GM21717 (cell line): ENCODE data around the gene PNMA8A.
"Not testable (repeated sequence)": the region's sequence is repeated elsewhere in the genome, so short reads cannot be mapped to it uniquely, and the experiment has no call there.

ENCODE experiments used
- ATAC-seq: cut with Tn5 transposase; IDR thresholded peaks from one replicate; pipeline ENCODE4 v1.9.1; 2021; ENCODE audit warnings: mild to moderate bottlenecking, moderate library complexity; ENCODE audit not compliant: unreplicated experiment

The PNMA8A gene

GRCh38 chr19:46469541-46470185 is 1.7 kb downstream of the PNMA8A start:
- no peak for ATAC-seq

DNA sequence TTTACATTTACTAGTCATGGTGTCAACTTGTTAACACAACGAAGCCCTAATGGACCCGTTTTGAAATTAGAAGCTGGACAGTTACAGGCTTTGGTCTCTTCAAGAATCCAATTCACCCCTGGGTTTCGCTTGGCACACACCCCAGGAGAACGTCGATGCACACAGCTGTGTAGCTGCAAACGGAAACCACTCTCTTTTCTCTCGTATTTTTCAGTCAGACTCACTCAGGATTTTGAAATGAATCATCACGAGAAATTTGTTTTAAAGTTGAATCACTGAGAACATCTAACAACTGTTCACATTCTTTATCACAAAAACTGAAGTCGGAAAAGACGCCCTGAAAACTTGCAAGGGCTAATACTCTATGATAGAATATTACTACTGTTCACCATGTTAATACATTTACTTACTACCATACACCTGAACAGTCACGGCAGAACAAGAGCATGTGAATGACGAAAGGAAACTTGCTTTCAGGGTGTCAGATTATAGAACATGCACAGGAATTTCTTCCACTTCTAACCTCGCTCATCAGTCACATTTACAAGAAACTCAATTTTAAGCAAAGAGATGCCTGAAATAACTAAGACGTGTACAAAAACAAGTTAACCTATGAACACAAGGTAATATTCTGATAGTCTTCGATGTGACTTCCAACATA is 4.7 kb downstream of the PNMA8A start:
- ATAC-seq, result no peak

- ATAC-seq, result no peak
Observed at GRCh38 chr19:46463516-46463915, 7.8 kb downstream of the PNMA8A start.

DNA sequence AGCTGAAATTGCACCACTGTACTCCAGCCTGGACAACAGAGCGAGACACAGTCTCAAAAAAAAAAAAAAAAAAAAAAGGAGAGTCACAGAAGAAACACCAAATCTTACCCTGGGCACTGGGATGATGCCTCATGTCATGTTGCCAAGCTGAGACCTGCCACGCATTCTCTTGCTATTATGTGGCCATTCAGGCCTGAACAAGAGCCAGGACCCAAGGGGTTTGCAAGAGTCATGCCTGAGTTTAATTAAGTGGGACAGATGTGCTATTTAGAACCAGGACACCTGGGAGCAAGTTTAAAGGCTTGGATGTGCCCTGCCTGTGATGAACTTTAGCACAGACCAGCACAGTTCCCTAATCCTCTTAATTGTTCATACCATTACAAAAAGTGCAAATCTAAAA is 9.8 kb downstream of the PNMA8A start:
- ATAC-seq, result no peak

- no peak for ATAC-seq
Observed at GRCh38 chr19:46460981-46461380, 10.4 kb downstream of the PNMA8A start.

- ATAC-seq, result no peak
Observed at GRCh38 chr19:46460055-46460454, 11.3 kb downstream of the PNMA8A start.

DNA sequence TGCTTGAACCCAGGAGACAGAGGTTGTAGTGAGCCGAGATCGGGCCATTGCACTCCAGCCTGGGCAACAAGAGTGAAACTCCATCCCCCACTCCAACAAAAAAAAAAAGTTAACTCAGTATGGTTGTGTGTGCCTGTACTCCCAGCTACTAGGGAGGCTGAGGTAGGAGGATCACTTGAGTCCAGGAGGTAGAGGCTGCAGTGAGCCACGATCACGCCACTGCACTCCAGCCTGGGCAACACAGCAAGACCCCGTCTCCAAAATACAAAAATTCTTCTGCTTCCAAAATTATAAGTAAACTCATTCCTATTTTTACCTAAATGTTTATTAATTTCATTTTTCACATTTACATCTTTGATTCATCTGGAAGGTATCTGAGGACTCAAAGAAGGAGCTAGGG is 14.4 kb downstream of the PNMA8A start:
- ATAC-seq, result no peak

GRCh38 chr19:46454244-46454643 is 17.1 kb downstream of the PNMA8A start:
- ATAC-seq, result no peak

DNA sequence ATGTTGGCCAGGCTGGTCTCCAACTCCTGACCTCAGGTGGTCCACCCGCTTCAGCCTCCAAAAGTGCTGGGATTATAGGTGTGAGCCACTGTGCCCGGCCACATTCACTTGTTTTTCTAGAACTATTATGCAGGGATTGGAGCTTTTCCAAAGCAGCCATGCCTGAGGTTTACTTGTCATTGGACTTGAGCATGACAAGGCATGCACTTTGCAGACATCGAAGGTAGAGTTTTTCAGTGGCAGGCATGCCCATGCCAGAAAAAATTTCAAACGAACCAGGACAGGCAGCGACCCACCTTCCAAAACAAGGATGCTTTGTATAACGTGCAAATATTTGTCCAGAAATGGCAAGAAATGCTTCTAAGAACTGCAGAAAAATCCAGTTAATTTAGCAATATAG is 17.7 kb downstream of the PNMA8A start:
- ATAC-seq, result no peak

DNA sequence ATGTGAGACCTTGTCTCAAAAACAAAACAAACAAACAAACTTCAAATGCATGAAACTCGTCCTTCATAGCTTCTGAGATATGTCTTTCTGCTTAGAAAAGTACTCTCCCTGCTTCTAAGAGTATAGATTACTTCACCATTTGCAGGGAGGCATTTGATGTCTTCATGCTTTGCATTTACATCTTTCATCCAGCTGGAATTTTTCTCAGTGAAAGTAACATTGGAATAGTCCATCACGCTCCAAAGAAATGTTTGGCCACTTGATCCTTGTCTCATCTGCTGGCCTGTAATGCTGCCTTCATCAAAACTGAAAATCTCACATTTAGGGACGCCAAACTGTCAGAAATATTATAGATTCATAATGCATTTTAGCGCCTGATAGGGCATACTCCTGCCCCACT is 19.2 kb downstream of the PNMA8A start:
- ATAC-seq, result no peak

GRCh38 chr19:46451352-46451751 is 20.0 kb downstream of the PNMA8A start:
- no peak for ATAC-seq

DNA sequence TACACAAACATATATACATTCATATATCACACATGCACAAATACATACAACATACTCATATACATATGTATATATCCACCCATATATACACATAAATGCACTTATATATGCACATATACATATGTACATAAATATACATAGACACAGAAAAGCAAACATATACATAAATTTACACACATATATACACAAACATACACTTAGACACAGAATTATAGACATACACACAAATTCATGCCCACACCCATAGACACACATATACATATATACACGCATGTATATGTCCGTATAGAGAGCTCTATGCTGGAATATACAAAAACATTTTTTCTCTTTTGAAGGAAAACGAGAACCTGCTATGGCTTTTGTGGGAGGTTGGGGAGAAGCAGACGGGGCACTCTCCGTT is 20.6 kb downstream of the PNMA8A start:
- no peak for ATAC-seq

GRCh38 chr19:46449228-46449627 is 22.1 kb downstream of the PNMA8A start:
- no peak for ATAC-seq

DNA sequence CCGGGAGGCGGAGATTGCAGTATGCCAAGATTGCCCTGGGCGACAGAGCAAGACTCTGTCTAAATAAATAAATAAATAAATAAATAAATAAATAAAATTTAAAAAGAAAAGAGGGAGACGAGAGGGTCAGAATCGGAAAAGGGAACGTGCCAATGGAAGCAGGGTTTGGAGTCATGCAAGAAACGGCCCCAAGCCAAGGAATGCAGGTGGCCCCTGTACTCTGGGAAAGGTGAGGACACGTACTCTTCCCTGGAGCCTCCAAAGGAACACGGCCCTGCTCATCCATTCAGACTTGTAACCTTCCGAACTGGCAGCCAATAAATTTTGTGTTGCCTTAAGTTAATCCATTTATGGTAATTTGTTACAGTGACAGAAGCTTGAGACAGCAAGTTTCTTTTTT is 22.8 kb downstream of the PNMA8A start:
- ATAC-seq, result no peak

DNA sequence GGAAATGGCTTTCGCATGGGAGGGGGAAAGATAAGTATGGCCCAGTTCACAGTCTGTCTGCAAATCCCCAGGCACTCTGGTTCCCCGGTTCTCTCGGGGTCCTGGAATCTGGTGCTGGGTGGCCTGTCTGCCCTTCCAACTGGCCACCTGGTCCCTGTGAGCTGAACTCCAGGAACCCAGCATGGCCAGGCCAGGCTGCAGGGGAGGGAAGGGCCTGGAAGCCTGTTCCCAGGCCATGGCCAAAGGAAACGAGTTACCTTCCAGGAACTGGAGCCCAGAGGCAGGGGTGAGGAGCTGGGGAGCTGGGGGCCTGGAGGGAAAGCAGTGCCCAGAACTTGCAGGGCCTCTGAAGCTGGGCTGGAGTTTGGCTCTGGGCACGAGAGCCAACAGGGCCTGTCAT is 23.5 kb downstream of the PNMA8A start:
- no peak for ATAC-seq

DNA sequence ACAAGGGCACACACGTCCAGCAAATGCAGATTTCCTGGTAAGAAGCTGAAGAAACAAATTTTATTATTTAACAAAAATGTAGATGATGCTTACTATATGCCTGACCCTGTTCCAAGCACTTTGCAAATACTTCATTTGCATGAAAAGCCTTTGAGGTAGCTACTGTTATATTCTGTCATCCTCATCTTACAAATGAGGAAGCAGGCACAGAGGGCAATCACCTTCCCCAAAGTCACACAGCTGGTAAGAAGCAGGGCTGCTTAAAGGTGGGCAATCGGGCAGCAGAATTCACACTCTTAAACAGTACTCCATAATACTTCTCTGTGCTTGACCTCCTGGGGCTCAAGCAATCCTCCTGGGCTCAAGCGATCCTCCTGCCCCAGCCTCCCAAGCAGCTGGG is 24.4 kb downstream of the PNMA8A start:
- ATAC-seq, result no peak

- ATAC-seq, result no peak
Observed at GRCh38 chr19:46446021-46446420, 25.3 kb downstream of the PNMA8A start.

GRCh38 chr19:46442808-46443450 is 28.4 kb downstream of the PNMA8A start:
- no peak for ATAC-seq

DNA sequence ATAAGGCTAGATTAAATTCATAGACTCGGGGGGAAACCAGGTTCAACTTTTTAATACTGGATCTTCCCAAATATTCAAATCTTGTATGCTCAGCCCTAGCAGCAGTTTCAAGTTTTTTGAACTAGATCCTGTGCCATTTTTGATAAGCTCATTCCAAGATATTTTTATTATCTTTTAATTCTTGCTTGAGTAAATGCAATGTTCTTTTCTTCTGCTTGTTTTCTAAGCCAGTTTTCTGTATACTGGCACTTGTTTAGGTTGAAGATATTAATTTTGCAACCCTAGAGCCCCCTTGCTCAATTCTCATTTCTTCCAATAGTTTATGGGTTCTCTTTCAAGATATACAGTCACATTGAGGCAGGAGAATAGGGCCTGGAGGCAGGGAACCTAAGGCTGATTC is 29.5 kb downstream of the PNMA8A start:
- no peak for ATAC-seq

DNA sequence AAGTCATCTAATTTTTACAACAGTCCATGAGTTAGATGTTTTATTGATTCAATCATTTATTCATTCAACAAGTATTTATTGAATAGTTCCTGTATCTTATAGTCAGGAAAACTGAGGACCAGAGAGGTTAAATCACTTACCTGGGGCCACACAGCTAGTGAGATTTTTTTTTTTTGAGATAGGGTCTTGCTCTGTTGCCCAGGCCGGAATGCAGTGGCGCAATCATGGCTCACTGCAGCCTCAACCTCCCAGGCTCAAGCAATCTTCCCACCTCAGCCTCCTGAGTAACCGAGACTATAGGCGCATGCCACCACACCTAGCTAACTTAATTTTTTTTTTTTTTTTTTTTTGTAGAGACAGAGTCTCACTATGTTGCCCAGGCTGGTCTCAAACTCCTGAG is 35.7 kb downstream of the PNMA8A start:
- not testable (repeated sequence) for ATAC-seq

DNA sequence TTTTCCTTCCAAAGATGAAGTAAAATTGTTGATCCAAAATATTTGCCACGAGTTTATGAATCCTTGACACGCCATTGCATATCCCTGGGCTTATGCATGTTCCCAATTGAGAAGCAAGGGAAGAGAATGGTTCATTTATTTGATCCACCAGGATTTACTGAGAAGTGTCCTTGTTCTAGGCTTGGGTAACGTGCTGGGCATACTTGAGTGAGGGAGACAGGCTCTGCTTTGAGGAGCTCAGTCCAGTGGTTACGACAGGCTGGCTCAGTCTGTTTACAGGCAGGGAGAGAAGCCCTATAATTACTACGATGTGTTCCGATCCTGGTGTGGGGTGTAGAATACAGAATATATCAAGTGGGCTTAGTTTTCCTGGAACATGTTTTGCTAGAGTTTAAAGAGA is 36.4 kb downstream of the PNMA8A start:
- ATAC-seq, result no peak

DNA sequence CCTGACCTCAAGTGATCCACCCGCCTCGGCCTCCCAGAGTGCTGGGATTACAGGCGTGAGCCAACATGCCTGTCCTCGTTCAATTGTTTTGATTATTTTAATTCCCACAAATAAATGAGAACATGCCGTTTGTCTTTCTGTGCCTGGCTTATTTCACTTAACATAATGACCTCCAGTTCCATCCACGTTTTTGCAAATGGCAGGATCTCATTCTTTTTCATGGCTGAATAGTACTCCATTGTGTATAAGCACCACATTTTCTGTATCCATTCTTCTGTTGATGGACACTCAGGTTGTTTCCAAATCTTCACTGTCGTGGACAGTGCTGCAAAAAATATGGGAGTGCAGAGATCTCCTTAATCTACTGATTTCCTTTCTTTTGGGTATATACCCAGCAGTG is 37.9 kb downstream of the PNMA8A start:
- ATAC-seq, result not testable (repeated sequence)
